HEK293 (cell line): ENCODE measurements around the gene ADCY10.

ENCODE experiments used
- CTCF ChIA-PET: fragments of 350-600 bp; formaldehyde crosslinking; extraction: SDS; loops from one replicate; lab custom pipeline; 2021; ENCODE audit warnings: antibody characterized with exemption; lab: Yijun Ruan, JAX
- POLR2A ChIA-PET: fragments of 300-600 bp; formaldehyde crosslinking; extraction: SDS; loops from one replicate; lab custom pipeline; 2020; ENCODE audit warnings: antibody characterized with exemption, inconsistent platforms; lab: Yijun Ruan, JAX
- H3K27ac ChIP-seq: fragments of 200-500 bp; sonication (Bioruptor generic); 2 replicates; pipeline ENCODE4 v1.5.1; 2014; ENCODE audit warnings: low read depth, low read length, control low read depth, inconsistent platforms; ENCODE audit errors: extremely low read depth
- H3K36me3 ChIP-seq, 2 experiments: fragments of 200-500 bp in 1 of 2; sonication (Bioruptor generic) in 1 of 2; 1 replicate in 1 of 2; 2 replicates in 1 of 2; pipeline ENCODE4 v1.5.1; 2014 to 2017; ENCODE audit warnings: inconsistent platforms in 2 of 2, low read length in 2 of 2; ENCODE audit not compliant: control insufficient read depth in 2 of 2, insufficient read depth in 1 of 2
- H3K4me1 ChIP-seq: fragments of 200-500 bp; sonication (Bioruptor generic); 2 replicates; pipeline ENCODE4 v1.5.1; 2014; ENCODE audit warnings: mild to moderate bottlenecking, low read length, inconsistent platforms; ENCODE audit not compliant: control insufficient read depth, insufficient read depth
- H3K4me3 ChIP-seq: 2 replicates; pipeline ENCODE4 v1.5.1; 2011; ENCODE audit warnings: low read depth, mild to moderate bottlenecking, control low read depth, low read length, moderate library complexity
- H3K9me3 ChIP-seq: fragments of 200-500 bp; sonication (Bioruptor generic); 2 replicates; pipeline ENCODE4 v1.5.1; 2014; ENCODE audit warnings: low read depth, low read length, inconsistent platforms; ENCODE audit not compliant: control insufficient read depth, insufficient read depth
- GLI4 ChIP-seq: fragments of 450-650 bp; formaldehyde crosslinking; IDR thresholded peaks from 2 replicates; pipeline ENCODE4 v1.5.1; 2016; ENCODE audit warnings: missing biosample characterization, missing genetic modification characterization
- INSM2 ChIP-seq: fragments of 450-650 bp; formaldehyde crosslinking; IDR thresholded peaks from 2 replicates; pipeline ENCODE4 v1.5.1; 2016; ENCODE audit warnings: missing biosample characterization, missing genetic modification characterization
- KLF9 ChIP-seq: fragments of 450-650 bp; formaldehyde crosslinking; IDR thresholded peaks from 2 replicates; pipeline ENCODE4 v1.5.1; 2016; ENCODE audit warnings: missing biosample characterization, missing genetic modification characterization, low read depth
- PRDM10 ChIP-seq: fragments of 450-650 bp; formaldehyde crosslinking; IDR thresholded peaks from 2 replicates; pipeline ENCODE4 v1.5.1; 2016; ENCODE audit warnings: missing biosample characterization, missing genetic modification characterization
- PRDM6 ChIP-seq: fragments of 450-650 bp; formaldehyde crosslinking; IDR thresholded peaks from 2 replicates; pipeline ENCODE4 v1.5.1; 2017; ENCODE audit warnings: missing biosample characterization, missing genetic modification characterization
- RBAK ChIP-seq: fragments of 450-650 bp; formaldehyde crosslinking; IDR thresholded peaks from 2 replicates; pipeline ENCODE4 v1.5.1; 2016; ENCODE audit warnings: missing biosample characterization, missing genetic modification characterization
- ZBTB6 ChIP-seq: fragments of 450-650 bp; formaldehyde crosslinking; IDR thresholded peaks from 2 replicates; pipeline ENCODE4 v1.5.1; 2017; ENCODE audit warnings: missing biosample characterization, missing genetic modification characterization
- ZEB2 ChIP-seq: fragments of 450-650 bp; formaldehyde crosslinking; IDR thresholded peaks from 2 replicates; pipeline ENCODE4 v1.5.1; 2016; ENCODE audit warnings: missing biosample characterization, missing genetic modification characterization
- ZFP69B ChIP-seq: fragments of 450-650 bp; formaldehyde crosslinking; IDR thresholded peaks from 2 replicates; pipeline ENCODE4 v1.5.1; 2016; ENCODE audit warnings: missing biosample characterization, missing genetic modification characterization
- ZNF140 ChIP-seq: fragments of 450-650 bp; formaldehyde crosslinking; IDR thresholded peaks from 2 replicates; pipeline ENCODE4 v1.5.1; 2016; ENCODE audit warnings: missing biosample characterization, missing genetic modification characterization
- ZNF146 ChIP-seq: fragments of 450-650 bp; formaldehyde crosslinking; IDR thresholded peaks from 2 replicates; pipeline ENCODE4 v1.5.1; 2016; ENCODE audit warnings: missing biosample characterization, missing genetic modification characterization
- ZNF211 ChIP-seq: fragments of 450-650 bp; formaldehyde crosslinking; IDR thresholded peaks from 2 replicates; pipeline ENCODE4 v1.5.1; 2016; ENCODE audit warnings: low read depth, missing biosample characterization, missing genetic modification characterization
- ZNF266 ChIP-seq: fragments of 450-650 bp; formaldehyde crosslinking; IDR thresholded peaks from 2 replicates; pipeline ENCODE4 v1.5.1; 2016; ENCODE audit warnings: missing biosample characterization, missing genetic modification characterization, low read depth
- ZNF416 ChIP-seq: fragments of 450-650 bp; formaldehyde crosslinking; IDR thresholded peaks from 2 replicates; pipeline ENCODE4 v1.5.1; 2016; ENCODE audit warnings: missing biosample characterization, missing genetic modification characterization
- ZNF433 ChIP-seq: fragments of 450-650 bp; formaldehyde crosslinking; IDR thresholded peaks from 2 replicates; pipeline ENCODE4 v1.5.1; 2016; ENCODE audit warnings: missing biosample characterization, missing genetic modification characterization, low read depth
- ZNF530 ChIP-seq: fragments of 450-650 bp; formaldehyde crosslinking; IDR thresholded peaks from 2 replicates; pipeline ENCODE4 v1.5.1; 2016; ENCODE audit warnings: low read depth, missing biosample characterization, missing genetic modification characterization
- ZNF707 ChIP-seq: fragments of 450-650 bp; formaldehyde crosslinking; IDR thresholded peaks from 2 replicates; pipeline ENCODE4 v1.5.1; 2016; ENCODE audit warnings: missing biosample characterization, missing genetic modification characterization
- ZNF768 ChIP-seq: fragments of 450-650 bp; formaldehyde crosslinking; IDR thresholded peaks from 2 replicates; pipeline ENCODE4 v1.5.1; 2018; ENCODE audit warnings: missing biosample characterization, mild to moderate bottlenecking, missing genetic modification characterization
- TF ChIP-seq, protein P1 (sequence below): fragments of 450-650 bp; formaldehyde crosslinking; IDR thresholded peaks from 2 replicates; pipeline ENCODE4 v1.5.1; 2016; ENCODE audit warnings: missing biosample characterization, missing genetic modification characterization
- TF ChIP-seq, protein P2 (sequence below): fragments of 450-650 bp; formaldehyde crosslinking; IDR thresholded peaks from 2 replicates; pipeline ENCODE4 v1.5.1; 2016; ENCODE audit warnings: missing biosample characterization, missing genetic modification characterization
- TF ChIP-seq, protein P3 (sequence below): fragments of 450-650 bp; formaldehyde crosslinking; IDR thresholded peaks from 2 replicates; pipeline ENCODE4 v1.5.1; 2016; ENCODE audit warnings: missing biosample characterization, missing genetic modification characterization
- TF ChIP-seq, protein P4 (sequence below): IDR thresholded peaks from 2 replicates; pipeline ENCODE4 v1.6.1; 2011; ENCODE audit warnings: mild to moderate bottlenecking, low read depth, low read length, borderline replicate concordance

ADCY10 gene

GRCh38 chr1:167922611-167923074 is 8.7 kb upstream of the ADCY10 start (continued):
- TF ChIP-seq ZNF433 (tag by site-specific recombination) = no peak
- TF ChIP-seq ZNF266 = no peak
- no peak for TF ChIP-seq GLI4 (tag by site-specific recombination)
- no peak; the same call in 1 of the 2 replicates for TF ChIP-seq ZEB2 (tag by site-specific recombination)
- no peak for TF ChIP-seq INSM2 (tag by site-specific recombination)
- TF ChIP-seq ZNF707 = no peak
- TF ChIP-seq KLF9 (tag by site-specific recombination) = no peak
- TF ChIP-seq ZNF211 = no peak
- TF ChIP-seq ZNF530 (tag by site-specific recombination) = no peak
- TF ChIP-seq ZFP69B (tag by site-specific recombination) = no peak
- no peak for TF ChIP-seq ZBTB6 (tag by site-specific recombination)
- TF ChIP-seq, protein P1, sequence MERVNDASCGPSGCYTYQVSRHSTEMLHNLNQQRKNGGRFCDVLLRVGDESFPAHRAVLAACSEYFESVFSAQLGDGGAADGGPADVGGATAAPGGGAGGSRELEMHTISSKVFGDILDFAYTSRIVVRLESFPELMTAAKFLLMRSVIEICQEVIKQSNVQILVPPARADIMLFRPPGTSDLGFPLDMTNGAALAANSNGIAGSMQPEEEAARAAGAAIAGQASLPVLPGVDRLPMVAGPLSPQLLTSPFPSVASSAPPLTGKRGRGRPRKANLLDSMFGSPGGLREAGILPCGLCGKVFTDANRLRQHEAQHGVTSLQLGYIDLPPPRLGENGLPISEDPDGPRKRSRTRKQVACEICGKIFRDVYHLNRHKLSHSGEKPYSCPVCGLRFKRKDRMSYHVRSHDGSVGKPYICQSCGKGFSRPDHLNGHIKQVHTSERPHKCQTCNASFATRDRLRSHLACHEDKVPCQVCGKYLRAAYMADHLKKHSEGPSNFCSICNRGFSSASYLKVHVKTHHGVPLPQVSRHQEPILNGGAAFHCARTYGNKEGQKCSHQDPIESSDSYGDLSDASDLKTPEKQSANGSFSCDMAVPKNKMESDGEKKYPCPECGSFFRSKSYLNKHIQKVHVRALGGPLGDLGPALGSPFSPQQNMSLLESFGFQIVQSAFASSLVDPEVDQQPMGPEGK (tag by site-specific recombination) = no peak
- TF ChIP-seq, protein P2, sequence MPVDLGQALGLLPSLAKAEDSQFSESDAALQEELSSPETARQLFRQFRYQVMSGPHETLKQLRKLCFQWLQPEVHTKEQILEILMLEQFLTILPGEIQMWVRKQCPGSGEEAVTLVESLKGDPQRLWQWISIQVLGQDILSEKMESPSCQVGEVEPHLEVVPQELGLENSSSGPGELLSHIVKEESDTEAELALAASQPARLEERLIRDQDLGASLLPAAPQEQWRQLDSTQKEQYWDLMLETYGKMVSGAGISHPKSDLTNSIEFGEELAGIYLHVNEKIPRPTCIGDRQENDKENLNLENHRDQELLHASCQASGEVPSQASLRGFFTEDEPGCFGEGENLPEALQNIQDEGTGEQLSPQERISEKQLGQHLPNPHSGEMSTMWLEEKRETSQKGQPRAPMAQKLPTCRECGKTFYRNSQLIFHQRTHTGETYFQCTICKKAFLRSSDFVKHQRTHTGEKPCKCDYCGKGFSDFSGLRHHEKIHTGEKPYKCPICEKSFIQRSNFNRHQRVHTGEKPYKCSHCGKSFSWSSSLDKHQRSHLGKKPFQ = no peak
- TF ChIP-seq, protein P3, sequence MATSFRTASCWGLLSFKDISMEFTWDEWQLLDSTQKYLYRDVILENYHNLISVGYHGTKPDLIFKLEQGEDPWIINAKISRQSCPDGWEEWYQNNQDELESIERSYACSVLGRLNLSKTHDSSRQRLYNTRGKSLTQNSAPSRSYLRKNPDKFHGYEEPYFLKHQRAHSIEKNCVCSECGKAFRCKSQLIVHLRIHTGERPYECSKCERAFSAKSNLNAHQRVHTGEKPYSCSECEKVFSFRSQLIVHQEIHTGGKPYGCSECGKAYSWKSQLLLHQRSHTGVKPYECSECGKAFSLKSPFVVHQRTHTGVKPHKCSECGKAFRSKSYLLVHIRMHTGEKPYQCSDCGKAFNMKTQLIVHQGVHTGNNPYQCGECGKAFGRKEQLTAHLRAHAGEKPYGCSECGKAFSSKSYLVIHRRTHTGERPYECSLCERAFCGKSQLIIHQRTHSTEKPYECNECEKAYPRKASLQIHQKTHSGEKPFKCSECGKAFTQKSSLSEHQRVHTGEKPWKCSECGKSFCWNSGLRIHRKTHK (tag by site-specific recombination) = no peak
- TF ChIP-seq ZNF416 (tag by site-specific recombination) = no peak

- peaks cover 9% of the 10 kb centered on the region for H3K4me1 ChIP-seq
- no peak overlapping the region for H3K27ac ChIP-seq
- H3K4me3 ChIP-seq = no peak overlapping the region
- CTCF ChIA-PET = interaction anchor here (0.7 to 1.1 kb wide), 2 partner anchors 161 to 864 kb away, joined by 3 to 7 read pairs; no protein-coding TSS in a partner anchor
- H3K36me3 ChIP-seq = peaks cover 3 to 11% of the 10 kb centered on the region in 2 experiments; a peak in 2 of 3 replicates
- no peaks in the 10 kb centered on the region for H3K9me3 ChIP-seq
- POLR2A ChIA-PET = interaction anchor here (1.5 kb wide), 2 partner anchors 12 to 14 kb away, joined by 3 to 7 read pairs; partner anchors contain the start of gene DCAF6
- TF ChIP-seq ZNF768 (no peak), ZNF140 (tag by site-specific recombination) (no peak), ZNF433 (tag by site-specific recombination) (no peak), PRDM10 (tag by site-specific recombination) (no peak), PRDM6 (tag by site-specific recombination) (no peak), RBAK (no peak), ZNF146 (tag by site-specific recombination) (no peak)
- TF ChIP-seq, protein P4, sequence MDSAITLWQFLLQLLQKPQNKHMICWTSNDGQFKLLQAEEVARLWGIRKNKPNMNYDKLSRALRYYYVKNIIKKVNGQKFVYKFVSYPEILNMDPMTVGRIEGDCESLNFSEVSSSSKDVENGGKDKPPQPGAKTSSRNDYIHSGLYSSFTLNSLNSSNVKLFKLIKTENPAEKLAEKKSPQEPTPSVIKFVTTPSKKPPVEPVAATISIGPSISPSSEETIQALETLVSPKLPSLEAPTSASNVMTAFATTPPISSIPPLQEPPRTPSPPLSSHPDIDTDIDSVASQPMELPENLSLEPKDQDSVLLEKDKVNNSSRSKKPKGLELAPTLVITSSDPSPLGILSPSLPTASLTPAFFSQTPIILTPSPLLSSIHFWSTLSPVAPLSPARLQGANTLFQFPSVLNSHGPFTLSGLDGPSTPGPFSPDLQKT = no peak
Observed at GRCh38 chr1:167922023-167922422, 8.1 kb upstream of the ADCY10 start.
